ENCODE results near the gene TREH. TPM values are rescaled to one million over a fixed set of nuclear protein-coding genes. Genes with fewer than 3 reads are reported as not detected.

Gene TREH
- total and polyA plus RNA-seq, 2 of the 8 experiments (the other 6 are each of a cell fraction or from before 2014, with no cell fraction given) = 0.03 TPM; not detected in 1

DNA sequence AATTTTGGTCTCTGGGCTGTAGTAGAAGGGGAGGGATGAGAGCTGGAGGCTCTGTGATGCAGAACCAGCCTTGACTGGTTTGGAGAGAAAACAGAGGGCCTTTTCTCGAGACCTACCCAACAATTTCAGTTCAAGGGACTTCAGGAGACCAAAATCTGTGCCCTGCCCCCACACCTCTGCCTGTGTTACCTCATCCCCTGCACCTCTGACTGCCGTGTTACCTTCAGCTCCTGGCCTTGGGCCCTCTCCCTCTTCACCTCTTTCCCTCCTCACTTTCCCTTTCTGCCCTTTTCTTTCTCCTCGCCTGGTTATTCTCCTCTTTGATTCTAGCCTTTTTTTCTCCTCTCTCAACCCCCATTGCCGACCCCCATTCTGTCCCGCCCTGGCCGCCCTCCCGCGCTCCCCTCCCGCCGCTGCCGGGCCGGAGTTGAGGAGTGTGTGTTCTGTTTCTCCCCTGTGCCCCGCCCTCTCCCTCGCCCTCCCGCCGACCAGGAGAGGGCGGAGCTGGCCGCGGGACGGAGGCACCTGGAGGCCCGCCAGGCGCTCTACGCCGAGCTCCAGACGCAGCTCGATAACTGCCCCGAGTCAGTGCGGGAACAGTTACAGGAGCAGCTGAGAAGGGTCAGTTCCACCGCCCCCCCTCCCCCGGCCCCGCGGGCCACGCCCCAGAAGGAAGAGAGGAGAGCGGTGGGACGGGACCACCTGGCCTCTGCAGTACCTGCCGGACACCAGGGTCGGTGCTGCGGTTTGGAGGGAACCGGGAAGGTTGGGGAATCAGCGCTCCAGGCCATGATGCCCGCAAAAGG is 44.8 kb downstream of the TREH start (continued):
- TF ChIP-seq KDM5A (IDR thresholded peaks at IDR 0.05; ENCODE audit: low read length) = no peak
- TF ChIP-seq SUZ12 (IDR thresholded peaks at IDR 0.05; ENCODE audit: low read length) = no peak
- no peak; the same call in 1 of the 2 replicates for TF ChIP-seq CHD2 (IDR thresholded peaks at IDR 0.05; ENCODE audit: low read length)
- TF ChIP-seq ZNF274 (IDR thresholded peaks at IDR 0.05; ENCODE audit: borderline replicate concordance, extremely low read depth, low read length) = no peak
- TF ChIP-seq KDM1A (IDR thresholded peaks at IDR 0.05; ENCODE audit: borderline replicate concordance, low read length) = no peak
- TF ChIP-seq TCF12 (IDR thresholded peaks at IDR 0.05; ENCODE audit: low read depth, low read length) = no peak; the same call in 1 of the 2 replicates
- peak; percentile 53; the same call in 1 of the 2 replicates for TF ChIP-seq GTF2F1 (IDR thresholded peaks at IDR 0.05; ENCODE audit: borderline replicate concordance, low read depth, low read length)
- no peak for TF ChIP-seq NANOG (IDR thresholded peaks at IDR 0.05; ENCODE audit: insufficient read depth, low read depth, low read length, poor library complexity, severe bottlenecking)
- no peak for TF ChIP-seq CBX8 (IDR thresholded peaks at IDR 0.05; ENCODE audit: borderline replicate concordance, low read depth, low read length)
- TF ChIP-seq BACH1 (IDR thresholded peaks at IDR 0.05; ENCODE audit: low read length) = no peak
- peak; percentile 79 for TF ChIP-seq POLR2AphosphoS5 (IDR thresholded peaks at IDR 0.05; ENCODE audit: low read depth, low read length)
- no peak for TF ChIP-seq EP300 (IDR thresholded peaks at IDR 0.05; ENCODE audit: borderline replicate concordance in 1 of 2, low read depth in 2 of 2, low read length in 2 of 2)
- no peak for TF ChIP-seq HDAC2 (IDR thresholded peaks at IDR 0.05; ENCODE audit: borderline replicate concordance in 1 of 2, low read depth in 2 of 2, low read length in 2 of 2)
- no peak for TF ChIP-seq SP2 (IDR thresholded peaks at IDR 0.05; ENCODE audit: low read length)
- TF ChIP-seq CEBPB (IDR thresholded peaks at IDR 0.05; ENCODE audit: low read depth, low read length) = 0 out of 2 replicates have a peak, but pooled peaks have one; percentile 15
- TF ChIP-seq RBBP5 (IDR thresholded peaks at IDR 0.05; ENCODE audit: borderline replicate concordance, low read depth, low read length) = no peak
- no peak for TF ChIP-seq GABPA (IDR thresholded peaks at IDR 0.05; ENCODE audit: borderline replicate concordance, insufficient read depth, low read length)
- peak; percentile 50 to 76 for TF ChIP-seq POLR2A (IDR thresholded peaks at IDR 0.05; ENCODE audit: control extremely low read depth in 1 of 2, low read depth in 2 of 2, low read length in 2 of 2)
- no peak; the same call in none of the 2 replicates for TF ChIP-seq SP4 (IDR thresholded peaks at IDR 0.05; ENCODE audit: low read length)
- peak; percentile 84 for TF ChIP-seq TAF1 (IDR thresholded peaks at IDR 0.05; ENCODE audit: low read depth, low read length)
- TF ChIP-seq, protein P1, sequence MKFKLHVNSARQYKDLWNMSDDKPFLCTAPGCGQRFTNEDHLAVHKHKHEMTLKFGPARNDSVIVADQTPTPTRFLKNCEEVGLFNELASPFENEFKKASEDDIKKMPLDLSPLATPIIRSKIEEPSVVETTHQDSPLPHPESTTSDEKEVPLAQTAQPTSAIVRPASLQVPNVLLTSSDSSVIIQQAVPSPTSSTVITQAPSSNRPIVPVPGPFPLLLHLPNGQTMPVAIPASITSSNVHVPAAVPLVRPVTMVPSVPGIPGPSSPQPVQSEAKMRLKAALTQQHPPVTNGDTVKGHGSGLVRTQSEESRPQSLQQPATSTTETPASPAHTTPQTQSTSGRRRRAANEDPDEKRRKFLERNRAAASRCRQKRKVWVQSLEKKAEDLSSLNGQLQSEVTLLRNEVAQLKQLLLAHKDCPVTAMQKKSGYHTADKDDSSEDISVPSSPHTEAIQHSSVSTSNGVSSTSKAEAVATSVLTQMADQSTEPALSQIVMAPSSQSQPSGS (IDR thresholded peaks at IDR 0.05; ENCODE audit: low read length) = peak; percentile 87
- no peak for TF ChIP-seq EGR1 (IDR thresholded peaks at IDR 0.05; ENCODE audit: borderline replicate concordance, low read depth, low read length)
- no peak for TF ChIP-seq MAFK (IDR thresholded peaks at IDR 0.05; ENCODE audit: low read depth, low read length)
